GM12801 (cell line): ENCODE measurements around the gene METTL23.

Experiments used
- TF ChIP-seq, protein P1 (sequence below): IDR thresholded peaks from one replicate; pipeline ENCODE4 v1.5.1; 2011; ENCODE audit warnings: control low read depth; ENCODE audit not compliant: insufficient read length; ENCODE audit errors: extremely low read depth

The METTL23 gene

DNA sequence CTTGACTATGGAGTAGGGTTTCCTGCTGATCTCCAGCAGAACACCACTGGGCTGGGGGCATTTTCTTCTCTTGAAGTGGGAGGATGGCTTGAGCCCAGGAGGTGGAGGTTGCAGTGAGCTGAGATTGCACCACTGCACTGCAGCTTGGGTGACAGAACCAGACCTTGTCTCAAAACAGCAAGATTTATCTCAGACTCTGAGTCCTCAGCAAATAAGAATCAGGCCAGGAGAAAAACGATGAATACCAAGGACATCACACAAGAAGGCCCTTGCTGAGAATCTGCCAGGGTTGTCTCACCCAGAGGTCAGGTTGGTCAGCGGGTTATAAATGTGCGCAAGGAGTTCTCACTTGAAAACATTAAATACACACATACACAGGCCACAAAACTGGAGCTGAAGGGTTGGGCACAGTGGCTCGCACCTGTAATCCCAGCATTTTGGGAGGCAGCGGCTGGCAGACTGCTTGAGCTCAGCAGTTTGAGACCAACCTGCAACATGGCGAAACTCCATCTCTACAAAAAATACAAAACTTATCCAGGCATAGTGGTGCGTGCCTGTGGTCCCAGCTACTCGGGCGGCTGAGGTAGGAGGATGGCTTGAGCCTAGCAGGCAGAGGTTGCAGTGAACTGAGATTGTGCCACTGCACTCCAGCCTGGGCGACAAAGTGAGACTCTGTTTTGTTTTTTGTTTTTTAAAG is 23.6 kb upstream of the METTL23 start:
- TF ChIP-seq, protein P1, sequence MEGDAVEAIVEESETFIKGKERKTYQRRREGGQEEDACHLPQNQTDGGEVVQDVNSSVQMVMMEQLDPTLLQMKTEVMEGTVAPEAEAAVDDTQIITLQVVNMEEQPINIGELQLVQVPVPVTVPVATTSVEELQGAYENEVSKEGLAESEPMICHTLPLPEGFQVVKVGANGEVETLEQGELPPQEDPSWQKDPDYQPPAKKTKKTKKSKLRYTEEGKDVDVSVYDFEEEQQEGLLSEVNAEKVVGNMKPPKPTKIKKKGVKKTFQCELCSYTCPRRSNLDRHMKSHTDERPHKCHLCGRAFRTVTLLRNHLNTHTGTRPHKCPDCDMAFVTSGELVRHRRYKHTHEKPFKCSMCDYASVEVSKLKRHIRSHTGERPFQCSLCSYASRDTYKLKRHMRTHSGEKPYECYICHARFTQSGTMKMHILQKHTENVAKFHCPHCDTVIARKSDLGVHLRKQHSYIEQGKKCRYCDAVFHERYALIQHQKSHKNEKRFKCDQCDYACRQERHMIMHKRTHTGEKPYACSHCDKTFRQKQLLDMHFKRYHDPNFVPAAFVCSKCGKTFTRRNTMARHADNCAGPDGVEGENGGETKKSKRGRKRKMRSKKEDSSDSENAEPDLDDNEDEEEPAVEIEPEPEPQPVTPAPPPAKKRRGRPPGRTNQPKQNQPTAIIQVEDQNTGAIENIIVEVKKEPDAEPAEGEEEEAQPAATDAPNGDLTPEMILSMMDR: no peak

DNA sequence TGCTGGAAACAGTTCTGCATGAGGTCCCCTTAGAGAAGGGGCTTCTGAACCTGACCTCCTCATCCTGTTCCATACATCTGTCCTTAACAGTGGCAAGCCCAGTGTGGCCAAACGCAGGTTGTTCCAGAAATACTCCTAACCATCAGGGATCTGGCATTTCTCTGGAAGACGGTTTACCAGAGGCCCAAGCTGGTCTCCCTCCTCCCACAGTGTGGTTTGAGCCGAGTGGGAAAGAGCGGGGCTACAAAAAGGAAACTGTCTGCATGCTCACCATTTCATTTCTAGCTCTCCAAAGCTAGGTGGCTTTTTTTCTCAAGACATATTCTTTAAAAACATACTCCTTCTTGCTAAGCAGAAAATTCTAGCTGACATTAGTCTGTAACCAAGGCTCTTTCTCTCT is 21.8 kb upstream of the METTL23 start:
- TF ChIP-seq, protein P1: no peak

DNA sequence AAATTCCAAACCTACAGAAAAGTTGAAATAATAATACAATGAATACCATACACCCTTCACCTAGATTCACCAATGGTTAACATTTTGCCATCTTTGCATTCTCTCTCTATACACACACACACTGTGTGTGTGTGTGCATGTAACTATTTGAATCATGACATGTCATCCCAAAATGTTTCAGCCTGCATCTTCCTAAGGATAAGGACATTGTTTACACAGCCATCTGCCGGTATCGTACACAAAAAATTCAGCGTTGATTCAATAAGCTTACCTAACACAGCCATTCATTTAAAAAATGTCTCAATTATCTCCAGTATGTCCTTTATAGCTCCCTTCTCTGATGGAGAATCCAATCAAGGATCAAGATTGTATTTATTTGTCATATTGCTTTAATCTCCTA is 19.8 kb upstream of the METTL23 start:
- TF ChIP-seq, protein P1: no peak

DNA sequence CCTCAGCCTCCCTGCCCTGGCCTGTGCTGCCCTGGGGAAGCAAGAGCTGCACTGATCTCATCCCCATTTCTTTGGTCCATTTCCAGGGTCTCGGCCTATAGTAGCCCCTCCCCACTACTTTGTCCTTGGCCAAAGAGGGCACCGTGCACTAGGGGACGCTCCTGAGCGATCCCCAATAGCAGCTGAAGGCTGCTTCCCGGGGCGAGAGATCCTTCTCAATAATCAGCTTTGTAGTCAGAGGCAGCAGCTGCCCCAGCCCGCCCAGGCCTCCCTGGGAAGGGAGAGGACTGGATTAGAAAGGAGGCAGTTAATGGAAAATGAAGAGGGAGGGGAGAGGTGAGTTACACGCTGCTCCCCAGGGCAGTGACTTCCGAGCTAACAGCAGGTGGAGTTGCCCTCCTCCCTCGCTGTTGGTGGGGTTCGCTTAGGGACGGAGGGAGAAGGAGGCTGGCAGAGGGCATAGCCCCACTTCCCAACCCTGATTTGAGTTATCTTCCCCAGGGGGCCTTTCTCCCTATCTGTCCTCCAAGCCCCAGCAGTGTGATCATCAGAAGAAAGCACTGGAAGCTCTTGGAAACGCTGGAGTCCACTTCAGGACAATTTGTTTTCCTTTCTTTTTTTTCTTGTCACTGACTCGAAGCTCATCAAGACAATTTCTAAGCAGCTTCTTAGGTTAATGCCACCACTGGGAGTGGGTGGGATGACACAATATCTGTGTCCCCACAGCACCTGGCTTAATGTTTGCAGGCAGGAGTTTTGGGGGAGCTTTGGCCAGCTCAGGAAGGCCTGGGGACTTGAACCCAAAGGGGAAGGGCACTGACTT is 18.4 kb upstream of the METTL23 start:
- TF ChIP-seq, protein P1: no peak

DNA sequence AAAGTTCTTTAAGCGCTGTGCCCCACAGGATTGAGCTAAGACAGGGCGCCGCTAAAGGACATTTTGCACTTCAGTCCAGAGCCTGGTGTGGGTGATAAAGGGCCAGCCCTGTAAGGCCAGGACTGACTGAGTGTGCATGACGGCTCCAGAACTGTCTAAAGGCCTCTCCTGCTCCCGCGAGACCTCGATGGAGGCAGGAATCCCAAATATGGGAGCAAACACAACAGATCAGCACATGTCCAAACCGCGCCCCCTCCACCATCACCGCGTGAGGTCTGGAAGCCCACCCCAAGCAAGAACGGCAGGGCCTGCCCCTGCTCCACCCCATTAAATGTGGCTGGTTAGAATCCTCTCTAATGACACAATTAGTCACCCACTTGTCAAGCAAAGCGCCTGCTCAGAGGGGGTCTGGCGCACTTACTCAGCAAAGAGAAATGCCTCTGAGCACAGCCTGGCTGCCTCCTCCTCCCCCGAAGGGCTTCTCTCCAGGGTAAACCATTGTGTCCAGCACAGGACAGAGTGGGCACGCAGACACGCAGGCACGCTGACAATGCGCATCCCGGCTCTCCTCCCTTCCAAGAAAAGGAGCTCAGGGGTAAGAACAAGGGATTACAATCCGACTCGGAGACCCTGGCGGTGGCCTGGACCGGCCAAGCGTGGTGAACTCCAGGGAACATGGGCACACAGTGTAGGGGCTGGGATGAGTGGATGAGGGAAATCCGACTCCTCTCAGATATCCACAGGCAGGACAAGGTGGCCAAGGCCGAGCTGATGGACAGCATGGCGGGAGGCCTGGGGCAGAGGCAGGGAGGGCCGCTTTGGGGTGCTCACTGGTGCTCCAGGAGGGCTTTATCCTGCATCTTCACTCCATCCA is 17.3 kb upstream of the METTL23 start:
- TF ChIP-seq, protein P1: no peak

GRCh38 chr17:76710863-76711611 is 15.6 kb upstream of the METTL23 start, which contains the start of gene MXRA7:
MXRA7 (minus strand) TSS chr17:76710965; CDS start chr17:76710946, 19 bp downstream.
- TF ChIP-seq, protein P1: no peak
